Endothelial cell of umbilical vein (primary cell): ENCODE data around the gene MYEOV. TPM values are rescaled to one million over a fixed set of nuclear protein-coding genes. Genes with fewer than 3 reads are reported as not detected.

Experiments
- BruUV-seq: library from RNA; stranded (reverse); fragments of 400-500 nt; replicated peaks from 2 replicates; lab custom pipeline; 2021; lab: Mats Ljungman, UMichigan
- CTCF ChIA-PET: fragments of 300-600, 350-600 bp; sonication (Branson Sonifier 250); formaldehyde crosslinking; loops from one replicate; lab custom pipeline; 2021; ENCODE audit warnings: antibody characterized with exemption, inconsistent platforms; lab: Charles Lee
- POLR2A ChIA-PET: fragments of 300-600, 350-600 bp; sonication (Branson Sonifier 250); formaldehyde crosslinking; loops from one replicate; lab custom pipeline; 2021; ENCODE audit warnings: antibody characterized with exemption, inconsistent platforms; lab: Charles Lee
- DNase-seq: peaks from one replicate; pipeline ENCODE4 v3.0.0-alpha.2; 2011; ENCODE audit warnings: low read depth, low spot score
- FAIRE-seq: peaks from 2 replicates; lab custom pipeline; 2011; peaks lifted over from hg19 to GRCh38; lab: Jason Lieb, UNC
- H2AFZ ChIP-seq: 2 replicates; pipeline ENCODE4 v1.6.0; 2012; ENCODE audit warnings: low read depth, low read length, control low read depth, inconsistent platforms
- H3K27ac ChIP-seq: 2 replicates; pipeline ENCODE4 v1.5.1; 2011; ENCODE audit warnings: low read depth, mild to moderate bottlenecking, control low read depth, low read length, moderate library complexity; ENCODE audit not compliant: insufficient read depth
- H3K27me3 ChIP-seq, 2 experiments: 2 replicates each; pipeline versions ENCODE4 v1.6.0 to v1.6.1; 2011; ENCODE audit warnings: low read length in 2 of 2, mixed read lengths in 1 of 2; ENCODE audit not compliant: control insufficient read depth in 2 of 2, insufficient read depth in 2 of 2
- H3K36me3 ChIP-seq, 2 experiments: 2 replicates in 1 of 2; 3 replicates in 1 of 2; pipeline ENCODE4 v1.5.1; 2011; ENCODE audit warnings: low read length in 2 of 2, mild to moderate bottlenecking in 1 of 2, moderate library complexity in 1 of 2; ENCODE audit not compliant: control insufficient read depth in 2 of 2, insufficient read depth in 2 of 2; ENCODE audit errors: extremely low read depth in 1 of 2
- H3K4me1 ChIP-seq: 3 replicates; pipeline ENCODE4 v1.5.1; 2011; ENCODE audit warnings: mild to moderate bottlenecking, low read length; ENCODE audit not compliant: control insufficient read depth, insufficient read depth; ENCODE audit errors: extremely low read depth
- H3K4me2 ChIP-seq: 2 replicates; pipeline ENCODE4 v1.6.1; 2011; ENCODE audit warnings: low read length, control low read depth, mixed read lengths; ENCODE audit not compliant: insufficient read depth
- H3K4me3 ChIP-seq, 3 experiments: fragments of 200-600 bp in 1 of 3; sonication (generic), shearing (Covaris generic) in 1 of 3; replicated peaks in 1 of 3; 2 replicates each; pipeline ENCODE4 v1.5.1; 2011 to 2016; ENCODE audit warnings: control low read depth in 3 of 3, low read length in 3 of 3, mild to moderate bottlenecking in 2 of 3, inconsistent platforms in 1 of 3, low read depth in 1 of 3, moderate library complexity in 1 of 3; ENCODE audit not compliant: insufficient read depth in 1 of 3
- H3K79me2 ChIP-seq: 2 replicates; pipeline ENCODE4 v1.6.0; 2012; ENCODE audit warnings: low read length, inconsistent platforms; ENCODE audit not compliant: control insufficient read depth, insufficient read depth
- H3K9ac ChIP-seq: replicated peaks from 2 replicates; pipeline ENCODE3; 2011; ENCODE audit warnings: low read length, control low read depth; ENCODE audit not compliant: insufficient read depth; ENCODE audit errors: extremely low read depth
- H3K9me1 ChIP-seq: replicated peaks from 3 replicates; pipeline ENCODE4 v1.6.0; 2011; ENCODE audit warnings: mild to moderate bottlenecking, low read length; ENCODE audit not compliant: control insufficient read depth, insufficient read depth; ENCODE audit errors: extremely low read depth
- H3K9me3 ChIP-seq: replicated peaks from 2 replicates; pipeline ENCODE4 v1.5.1; 2012; ENCODE audit warnings: low read length, inconsistent platforms; ENCODE audit not compliant: control insufficient read depth, insufficient read depth
- H4K20me1 ChIP-seq: replicated peaks from 2 replicates; pipeline ENCODE3; 2011; ENCODE audit warnings: mild to moderate bottlenecking, low read length; ENCODE audit not compliant: control insufficient read depth, insufficient read depth; ENCODE audit errors: extremely low read depth
- EZH2 ChIP-seq: IDR thresholded peaks from 2 replicates; pipeline ENCODE4 v1.6.1; 2012; ENCODE audit warnings: borderline replicate concordance, low read depth, mild to moderate bottlenecking, moderate library complexity, low read length, inconsistent platforms; ENCODE audit not compliant: severe bottlenecking
- FOS ChIP-seq: IDR thresholded peaks from 2 replicates; pipeline ENCODE4 v1.6.1; 2011; ENCODE audit warnings: mild to moderate bottlenecking, low read length, moderate library complexity, borderline replicate concordance; ENCODE audit not compliant: insufficient read depth
- GATA2 ChIP-seq: IDR thresholded peaks from 2 replicates; pipeline ENCODE4 v1.7.0; 2011; ENCODE audit warnings: low read depth, mild to moderate bottlenecking, moderate library complexity, mixed read lengths, low read length; ENCODE audit not compliant: insufficient read length, insufficient read depth
- JUN ChIP-seq: IDR thresholded peaks from 2 replicates; pipeline ENCODE4 v1.6.1; 2011; ENCODE audit warnings: borderline replicate concordance, low read depth; ENCODE audit not compliant: insufficient read length, insufficient read depth
- MAX ChIP-seq: IDR thresholded peaks from 2 replicates; pipeline ENCODE4 v1.6.1; 2011; ENCODE audit not compliant: insufficient read depth, insufficient read length
- MYC ChIP-seq: IDR thresholded peaks from one replicate; pipeline ENCODE4 v1.6.1; 2011; ENCODE audit warnings: mild to moderate bottlenecking, low read depth, low read length
- POLR2A ChIP-seq: IDR thresholded peaks from 2 replicates; pipeline ENCODE4 v1.6.1; 2012; ENCODE audit warnings: low read depth, mild to moderate bottlenecking, control low read depth, low read length
- POLR2AphosphoS5 ChIP-seq: IDR thresholded peaks from 2 replicates; pipeline ENCODE4 v1.6.1; 2012; ENCODE audit warnings: low read depth, mild to moderate bottlenecking, control low read depth, low read length, moderate library complexity; ENCODE audit not compliant: insufficient read depth
- dilution Hi-C: fragments of 300-500 bp; cut with MboI; formaldehyde crosslinking; loops from one replicate; pipeline ENCODE4 v1.15.0; 2019; ENCODE audit warnings: low sequenced_read_pairs; ENCODE audit not compliant: extremely low pct_ligation_motif_present
- intact Hi-C: fragments of 100-400 bp; cut with micrococcal nuclease; formaldehyde crosslinking; loops from one replicate; pipeline ENCODE4 v1.10.0; 2022
- polyA plus RNA-seq, 4 experiments: library from polyadenylated mRNA; depleted of rRNA in 3 of 4; stranded (reverse) in 3 of 4; unstranded in 1 of 4; fragments of >200 nt; gene quantifications; 2 replicates each; pipeline versions ENCODE4 v1.2.1 to v1.2.3, GENCODE V29; 2011 to 2012; ENCODE audit warnings: missing spikeins in 1 of 4
- total RNA-seq: library from RNA; stranded (reverse); gene quantifications from 2 replicates; pipeline ENCODE4 v1.2.3, GENCODE V29; 2021
- TF ChIP-seq, protein P1 (sequence below), 2 donors: IDR thresholded peaks; 1 replicate in 1 of 2; 2 replicates in 1 of 2; pipeline ENCODE4 v1.5.1; 2011; ENCODE audit warnings: low read length in 2 of 2, mild to moderate bottlenecking in 2 of 2, moderate library complexity in 2 of 2, control low read depth in 1 of 2, inconsistent platforms in 1 of 2, low read depth in 1 of 2; ENCODE audit not compliant: insufficient read depth in 1 of 2; ENCODE audit errors: extremely low read depth in 1 of 2

MYEOV gene
- total and polyA plus RNA-seq, 2 donors (not counting 3 experiments of a cell fraction or from before 2014, with no cell fraction given), result 3.8 to 14.4 TPM

- no TSS peak for BruUV-seq
- dilution Hi-C loops, result no loop called here
- Histone ChIP-seq H3K9me1 (no peaks in the 10 kb centered on the region), H3K4me2 (no peak overlapping the region), H3K36me3 (no peaks in the 10 kb centered on the region), H3K9me3 (no peaks in the 10 kb centered on the region), H3K27ac (no peak overlapping the region), H4K20me1 (no peaks in the 10 kb centered on the region), H3K4me1 (peaks cover 3% of the 10 kb centered on the region), H3K9ac (no peak overlapping the region), H3K79me2 (no peaks in the 10 kb centered on the region), H2AFZ (no peak overlapping the region), H3K27me3 (no peaks in the 10 kb centered on the region), H3K4me3 (no peak overlapping the region)
- DNase-seq (no peak), FAIRE-seq (no peak)
- ChIA-PET CTCF (no interaction called here), POLR2A (no interaction called here)
- intact Hi-C loops, result no loop called here
- TF ChIP-seq EZH2, result no peak
- TF ChIP-seq GATA2, result no peak
- no peak for TF ChIP-seq JUN
- no peak for TF ChIP-seq POLR2AphosphoS5
- TF ChIP-seq MYC, result no peak
- no peak for TF ChIP-seq MAX
- no peak for TF ChIP-seq FOS
- TF ChIP-seq POLR2A, result no peak
- TF ChIP-seq, protein P1, sequence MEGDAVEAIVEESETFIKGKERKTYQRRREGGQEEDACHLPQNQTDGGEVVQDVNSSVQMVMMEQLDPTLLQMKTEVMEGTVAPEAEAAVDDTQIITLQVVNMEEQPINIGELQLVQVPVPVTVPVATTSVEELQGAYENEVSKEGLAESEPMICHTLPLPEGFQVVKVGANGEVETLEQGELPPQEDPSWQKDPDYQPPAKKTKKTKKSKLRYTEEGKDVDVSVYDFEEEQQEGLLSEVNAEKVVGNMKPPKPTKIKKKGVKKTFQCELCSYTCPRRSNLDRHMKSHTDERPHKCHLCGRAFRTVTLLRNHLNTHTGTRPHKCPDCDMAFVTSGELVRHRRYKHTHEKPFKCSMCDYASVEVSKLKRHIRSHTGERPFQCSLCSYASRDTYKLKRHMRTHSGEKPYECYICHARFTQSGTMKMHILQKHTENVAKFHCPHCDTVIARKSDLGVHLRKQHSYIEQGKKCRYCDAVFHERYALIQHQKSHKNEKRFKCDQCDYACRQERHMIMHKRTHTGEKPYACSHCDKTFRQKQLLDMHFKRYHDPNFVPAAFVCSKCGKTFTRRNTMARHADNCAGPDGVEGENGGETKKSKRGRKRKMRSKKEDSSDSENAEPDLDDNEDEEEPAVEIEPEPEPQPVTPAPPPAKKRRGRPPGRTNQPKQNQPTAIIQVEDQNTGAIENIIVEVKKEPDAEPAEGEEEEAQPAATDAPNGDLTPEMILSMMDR (IDR thresholded peaks at IDR 0.05; ENCODE audit: extremely low read depth in 1 of 2, insufficient read depth in 1 of 2, low read depth in 1 of 2, low read length in 2 of 2), result no peak
Measured at GRCh38 chr11:69344570-69345145, 50.7 kb downstream of the MYEOV start.

Other genes with a start within 250 kb of the MYEOV start
- 13.4 and 15.2 TPM in 2 replicates for gene TPCN2, start 245.2 kb upstream of the MYEOV start, total RNA-seq
- 9.2 and 10.3 TPM in 2 replicates for gene TPCN2, start 245.2 kb upstream of the MYEOV start, polyA plus RNA-seq
- gene SMIM38, start 138.2 kb upstream of the MYEOV start, total RNA-seq, result not detected in 2 replicates
- 0.03 TPM in 2 replicates for gene SMIM38, start 138.2 kb upstream of the MYEOV start, polyA plus RNA-seq
- not detected in 2 replicates for gene LINC01488, start 187.5 kb downstream of the MYEOV start, total RNA-seq
- not detected in 2 replicates for gene LINC01488, start 187.5 kb downstream of the MYEOV start, polyA plus RNA-seq